BJ (cell line): Measurements from ENCODE around the gene PCDHGA9. TPM values are rescaled to one million over a fixed set of nuclear protein-coding genes. Genes with fewer than 3 reads are reported as not detected.
A peak's percentile ranks its signal among the peaks of the same experiment; 100 is the strongest.
"Not testable (repeated sequence)": the region's sequence is repeated elsewhere in the genome, so short reads cannot be mapped to it uniquely, and the experiment has no call there.

Experiments used
- CTCF ChIA-PET: fragments of 350-600 bp; formaldehyde crosslinking; extraction: SDS; loops from one replicate; lab custom pipeline; 2021; ENCODE audit warnings: antibody characterized with exemption, inconsistent platforms; lab: Yijun Ruan, JAX
- POLR2A ChIA-PET: fragments of 300-600 bp; sonication (Branson Sonifier 250); formaldehyde crosslinking; extraction: SDS; loops from one replicate; lab custom pipeline; 2021; ENCODE audit warnings: antibody characterized with exemption; lab: Charles Lee
- DNase-seq: peaks from one replicate; pipeline ENCODE4 v3.0.0-alpha.2; 2011; ENCODE audit warnings: low read depth
- H3K27me3 ChIP-seq: 2 replicates; pipeline ENCODE4 v1.6.0; 2011; ENCODE audit warnings: low read length; ENCODE audit not compliant: control insufficient read depth, insufficient read depth
- H3K36me3 ChIP-seq: 2 replicates; pipeline ENCODE4 v1.5.1; 2011; ENCODE audit warnings: low read length; ENCODE audit not compliant: control insufficient read depth, insufficient read depth
- H3K4me3 ChIP-seq: 2 replicates; pipeline ENCODE4 v1.5.1; 2011; ENCODE audit warnings: low read depth, mild to moderate bottlenecking, control low read depth, low read length
- CTCF ChIP-seq: IDR thresholded peaks from 2 replicates; pipeline ENCODE4 v1.5.1; 2011; ENCODE audit warnings: low read depth, mild to moderate bottlenecking, control low read depth, inconsistent platforms, low read length, moderate library complexity; ENCODE audit not compliant: insufficient read depth
- polyA plus RNA-seq: library from polyadenylated mRNA; depleted of rRNA; stranded (reverse); fragments of >200 nt; gene quantifications from 2 replicates; pipeline ENCODE4 v1.2.3, GENCODE V29; 2011

PCDHGA9 gene
- polyA plus RNA-seq, 1 experiment, result 1.2 TPM

- no peaks in the 10 kb centered on the region; the same call in 1 of the 2 replicates for H3K36me3 ChIP-seq
- CTCF ChIA-PET, result interaction anchor here (0.6 to 1.5 kb wide), 5 partner anchors 13 to 161 kb away, joined by 3 to 8 read pairs (median 3); no protein-coding TSS in a partner anchor
- no peak for TF ChIP-seq CTCF
- no peak overlapping the region for H3K4me3 ChIP-seq
- POLR2A ChIA-PET, result no interaction called here
- H3K27me3 ChIP-seq, result no peaks in the 10 kb centered on the region
- no peak for DNase-seq
Observed at GRCh38 chr5:141403387-141403786, 809 bp downstream of the PCDHGA9 start.

GRCh38 chr5:141407790-141408505, 5.4 kb downstream of the PCDHGA9 start, which contains the start of gene PCDHGB6:
TSS of gene PCDHGB6 (plus strand) at chr5:141408021. CDS start at chr5:141408203, 182 bp downstream.
- CTCF ChIA-PET, result interaction anchor here (0.6 to 2.1 kb wide), 13 partner anchors 9 to 161 kb away, joined by 3 to 11 read pairs (median 4); partner anchors contain the start of genes PCDHGA11, PCDHGA2, PCDHGA6 and PCDHGB3
- DNase-seq, H3K36me3 ChIP-seq, H3K27me3 ChIP-seq, POLR2A ChIA-PET: not testable (repeated sequence)
- H3K4me3 ChIP-seq, result peak within 1 kb of the TSS; percentile 26
- peak; percentile 61 for TF ChIP-seq CTCF

- TF ChIP-seq CTCF, result no peak
- CTCF ChIA-PET, result interaction anchor here (4.3 kb wide), 1 partner anchor 149 kb away, joined by 73 read pairs; no protein-coding TSS in a partner anchor
- Histone ChIP-seq H3K36me3 (no peaks in the 10 kb centered on the region; the same call in 1 of the 2 replicates), H3K27me3 (no peaks in the 10 kb centered on the region), H3K4me3 (no peak overlapping the region)
- no peak for DNase-seq
- POLR2A ChIA-PET, result no interaction called here
Observed at GRCh38 chr5:141409598-141410306, 7.2 kb downstream of the PCDHGA9 start.

- Histone ChIP-seq H3K4me3 (no peak overlapping the region), H3K27me3 (no peaks in the 10 kb centered on the region), H3K36me3 (no peaks in the 10 kb centered on the region; the same call in 1 of the 2 replicates)
- TF ChIP-seq CTCF, result no peak
- ChIA-PET CTCF (interaction anchor here (2.1 to 4.3 kb wide), 3 partner anchors 20 to 147 kb away, joined by 6 to 73 read pairs (median 19); partner anchors contain the start of gene PCDHGA8), POLR2A (no interaction called here)
- no peak for DNase-seq
Observed at GRCh38 chr5:141411575-141411974, 9.0 kb downstream of the PCDHGA9 start.
